ENCODE results near the gene ZFYVE27.
"Not testable (repeated sequence)": the region's sequence is repeated elsewhere in the genome, so short reads cannot be mapped to it uniquely, and the experiment has no call there.

Gene ZFYVE27, protein sequence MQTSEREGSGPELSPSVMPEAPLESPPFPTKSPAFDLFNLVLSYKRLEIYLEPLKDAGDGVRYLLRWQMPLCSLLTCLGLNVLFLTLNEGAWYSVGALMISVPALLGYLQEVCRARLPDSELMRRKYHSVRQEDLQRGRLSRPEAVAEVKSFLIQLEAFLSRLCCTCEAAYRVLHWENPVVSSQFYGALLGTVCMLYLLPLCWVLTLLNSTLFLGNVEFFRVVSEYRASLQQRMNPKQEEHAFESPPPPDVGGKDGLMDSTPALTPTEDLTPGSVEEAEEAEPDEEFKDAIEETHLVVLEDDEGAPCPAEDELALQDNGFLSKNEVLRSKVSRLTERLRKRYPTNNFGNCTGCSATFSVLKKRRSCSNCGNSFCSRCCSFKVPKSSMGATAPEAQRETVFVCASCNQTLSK

DNA sequence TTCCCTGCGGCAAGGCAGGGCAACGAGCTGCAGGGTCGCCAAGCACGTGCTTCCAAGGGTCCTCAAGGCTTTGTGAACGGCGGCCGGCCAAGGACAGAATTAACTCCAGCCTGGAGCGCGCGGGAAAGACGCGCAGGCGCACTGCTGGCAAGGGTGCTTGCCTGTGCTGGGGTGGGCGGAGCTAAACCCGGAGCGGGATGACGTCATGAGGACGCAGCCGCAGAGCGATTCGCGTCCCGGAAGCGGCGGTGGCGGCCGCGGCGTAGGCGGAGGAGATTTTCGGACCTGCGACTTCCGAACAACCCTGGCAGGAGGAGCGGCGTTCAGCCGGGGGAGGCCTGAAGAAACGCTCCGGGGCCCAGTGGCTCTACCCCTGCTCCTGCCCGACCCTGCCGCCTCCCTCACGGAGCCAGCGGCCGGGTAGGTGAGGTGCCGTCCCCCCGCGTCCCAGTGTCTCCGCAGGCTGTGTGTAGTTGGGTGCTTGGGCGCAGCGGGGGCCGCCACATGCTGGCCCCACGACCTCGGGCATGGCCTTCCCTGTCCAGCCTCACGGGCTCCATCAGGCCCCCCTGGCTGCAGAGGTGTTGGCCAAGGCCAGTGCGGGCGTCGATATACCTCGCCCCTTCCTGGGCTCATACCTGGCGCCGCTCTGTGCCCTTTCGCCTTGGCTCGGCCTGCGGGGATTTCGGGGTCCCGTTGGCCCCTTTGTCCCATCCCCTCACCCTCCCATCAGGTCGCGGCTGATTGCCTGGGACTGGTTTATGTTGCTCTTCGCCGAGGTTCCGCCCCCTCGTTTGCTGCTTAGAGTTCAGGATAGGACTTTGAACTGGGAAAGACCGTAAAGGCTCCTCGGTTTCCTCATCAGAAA, at the start of gene ZFYVE27:
Gene ZFYVE27 (plus strand): TSS at position 227 of the 868 bp plus-strand sequence. CDS start 1,350 bp downstream, outside the sequence.
- no peak for DNase-seq

DNA sequence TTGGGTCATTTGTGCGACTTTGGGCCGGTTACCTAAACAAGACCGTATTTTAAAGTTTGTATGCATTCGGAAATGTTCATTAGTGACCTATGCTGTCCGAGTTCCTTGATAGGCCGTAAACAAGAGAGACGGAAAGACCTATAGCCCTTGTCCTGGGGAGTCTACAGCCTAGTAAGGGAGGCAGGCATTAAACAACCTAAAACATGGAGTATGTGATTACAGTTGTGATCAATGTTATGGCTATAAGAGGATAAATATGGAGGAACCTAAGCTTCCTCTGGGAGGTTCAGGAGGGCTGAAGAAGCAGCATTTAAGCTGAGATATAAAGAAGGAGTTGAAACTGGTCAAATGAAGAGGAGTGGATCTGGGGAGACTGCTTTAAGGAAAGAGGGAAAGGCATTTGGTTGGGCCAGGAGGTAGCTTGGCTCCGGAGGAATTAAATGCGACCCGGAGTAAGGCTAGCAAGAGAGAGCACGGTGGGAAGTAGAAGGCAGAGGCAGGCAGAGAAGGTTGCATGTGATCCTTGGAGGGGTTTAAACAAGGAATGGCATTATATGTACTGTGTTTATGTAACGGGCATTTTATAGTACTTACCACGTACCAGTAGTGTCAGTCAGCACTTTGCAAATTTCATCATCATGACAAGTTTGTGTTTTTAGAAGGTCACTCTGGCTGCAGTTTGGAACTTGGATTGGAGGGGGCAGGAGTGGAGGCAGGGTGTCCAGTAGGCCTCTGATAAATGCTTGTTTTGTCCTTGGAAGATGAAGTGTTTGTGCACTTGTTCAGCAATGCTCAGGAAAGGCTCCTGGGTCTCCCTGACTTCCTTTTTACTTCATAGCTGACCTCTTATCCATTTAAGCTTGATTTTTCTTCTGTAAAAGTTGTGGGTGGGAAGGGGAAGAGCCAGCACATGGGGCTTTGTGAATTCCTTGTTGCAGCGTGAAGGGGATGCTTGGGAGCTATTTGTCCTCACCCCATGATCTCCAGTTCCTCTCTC, 48.8 kb upstream of the ZFYVE27 start:
- no peak for DNase-seq

DNA sequence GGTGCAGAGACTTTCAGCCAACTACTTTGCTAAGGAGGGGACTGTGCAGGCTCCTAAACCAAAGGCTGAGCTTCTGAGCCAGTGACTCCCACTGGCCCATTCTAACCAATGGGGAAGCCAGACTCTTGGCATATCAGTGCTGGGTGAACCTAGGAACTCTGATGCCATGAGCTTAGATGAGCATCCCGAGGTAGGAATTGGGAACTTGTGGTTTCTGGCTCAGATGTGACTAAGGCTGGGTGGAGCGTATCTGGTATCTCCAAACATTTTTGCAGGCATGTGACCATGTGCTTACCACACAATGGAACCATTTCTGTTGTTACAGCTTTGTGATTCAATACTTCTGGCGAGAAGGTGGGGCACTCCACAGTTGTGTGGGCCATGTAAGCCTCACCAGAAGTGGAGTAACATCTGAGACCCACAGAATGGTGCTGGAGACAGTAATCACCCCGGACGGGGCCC, 47.3 kb upstream of the ZFYVE27 start:
- peak; percentile 51 for DNase-seq

DNA sequence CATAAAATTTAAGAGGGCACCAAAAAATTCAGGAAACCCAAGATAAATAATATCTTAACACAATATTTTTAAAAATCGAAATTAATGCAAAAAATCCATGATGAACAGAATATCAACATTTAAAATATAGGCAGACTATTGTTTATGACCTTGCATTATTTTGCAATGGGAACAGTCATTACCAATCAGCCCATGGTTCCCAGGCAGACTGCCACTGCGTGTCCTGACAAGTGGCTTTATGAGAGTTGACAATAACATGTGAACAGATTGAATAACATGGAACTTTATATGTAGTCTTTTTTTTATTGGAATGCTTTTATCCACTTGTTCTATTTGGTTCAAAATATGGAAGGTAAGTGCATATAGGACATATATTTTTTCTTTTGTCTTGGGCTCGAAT, 46.8 kb upstream of the ZFYVE27 start:
- no peak for DNase-seq

DNA sequence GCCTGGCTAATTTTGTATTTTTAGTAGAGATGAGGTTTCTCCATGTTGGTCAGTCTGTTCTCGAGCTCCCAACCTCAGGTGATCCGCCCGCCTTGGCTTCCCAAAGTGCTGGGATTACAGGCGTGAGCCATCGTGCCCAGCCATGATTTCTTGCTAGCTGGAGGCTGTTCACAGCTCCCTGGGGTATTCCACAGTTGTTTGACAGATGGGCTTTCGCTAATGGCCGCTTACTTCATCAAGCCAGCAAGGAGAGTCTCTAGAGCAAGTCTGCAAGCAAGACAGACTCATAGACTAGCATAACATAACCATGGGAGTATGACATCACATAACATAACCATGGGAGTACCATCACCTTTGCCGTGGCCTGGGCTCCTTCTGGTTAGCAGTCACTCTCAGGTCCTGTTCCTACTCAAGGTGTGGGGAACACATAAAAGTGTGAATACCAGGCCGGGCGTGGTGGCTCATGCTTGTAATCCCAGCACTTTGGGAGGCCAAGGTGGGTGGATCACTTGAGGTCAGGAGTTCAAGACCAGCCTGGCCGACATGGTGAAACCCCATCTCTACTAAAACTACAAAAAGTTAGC, 38.8 kb upstream of the ZFYVE27 start:
- not testable (repeated sequence) for DNase-seq

DNA sequence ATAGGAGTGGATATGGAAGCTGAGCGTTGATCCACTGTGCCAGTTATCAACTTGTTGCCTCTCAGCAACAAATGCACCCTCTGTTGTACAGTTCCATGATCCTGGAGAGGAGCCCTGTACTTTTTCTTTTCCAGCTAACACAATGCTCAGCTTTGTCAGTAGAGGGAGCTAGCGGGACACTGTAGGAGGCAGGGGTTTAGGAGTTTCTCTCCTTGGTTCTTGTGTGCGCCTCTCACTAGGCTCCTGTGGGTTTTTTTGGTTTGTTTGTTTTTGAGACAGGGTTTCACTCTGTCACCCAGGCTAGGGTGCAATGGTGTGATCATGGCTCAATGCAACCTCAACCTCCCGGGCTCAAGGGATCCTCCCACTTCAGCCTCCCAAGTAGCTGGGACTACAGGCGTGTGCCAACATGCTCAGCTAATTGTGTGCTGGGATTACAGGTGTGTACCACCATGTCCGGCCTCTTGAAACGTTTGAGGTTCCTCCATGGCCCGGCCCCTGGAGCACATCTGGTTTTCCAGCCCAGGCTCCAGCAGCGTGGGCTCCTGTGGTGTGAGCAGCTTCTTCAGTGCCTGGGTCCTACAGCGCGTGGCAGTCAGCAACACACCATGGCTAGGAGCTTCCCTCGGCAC, 35.4 kb upstream of the ZFYVE27 start:
- DNase-seq = no peak

DNA sequence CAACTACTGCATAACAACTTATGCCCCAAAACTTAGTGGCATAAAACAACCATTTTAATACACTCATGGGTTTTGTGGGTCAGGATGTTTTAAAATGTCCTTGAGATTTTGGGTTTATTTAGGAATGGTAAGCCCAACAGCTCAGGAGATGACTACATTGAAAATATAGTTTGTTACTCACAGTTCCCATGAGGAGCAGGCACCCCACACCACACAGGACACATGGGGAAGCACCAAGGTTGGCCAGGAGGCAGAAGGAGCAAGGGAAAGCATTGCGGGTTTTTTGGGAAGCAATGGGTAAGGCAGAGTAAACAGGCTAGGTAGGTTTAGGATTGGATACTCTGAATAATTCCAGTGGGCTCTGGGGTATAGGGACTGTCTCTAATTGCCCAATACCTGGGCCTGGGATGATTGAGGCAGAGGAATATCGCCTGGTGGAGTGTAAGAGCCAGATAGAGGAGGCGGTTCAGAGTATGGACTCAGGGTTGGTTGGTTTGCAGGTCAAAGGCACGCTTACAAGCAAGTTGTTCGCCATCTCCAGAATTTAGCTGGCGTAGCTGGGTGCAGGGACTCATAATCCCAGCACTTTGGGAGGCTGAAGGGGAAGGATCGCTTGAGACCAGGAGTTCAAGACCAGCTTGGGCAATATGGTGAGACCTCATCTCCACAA, 33.4 kb upstream of the ZFYVE27 start:
- DNase-seq = no peak

DNA sequence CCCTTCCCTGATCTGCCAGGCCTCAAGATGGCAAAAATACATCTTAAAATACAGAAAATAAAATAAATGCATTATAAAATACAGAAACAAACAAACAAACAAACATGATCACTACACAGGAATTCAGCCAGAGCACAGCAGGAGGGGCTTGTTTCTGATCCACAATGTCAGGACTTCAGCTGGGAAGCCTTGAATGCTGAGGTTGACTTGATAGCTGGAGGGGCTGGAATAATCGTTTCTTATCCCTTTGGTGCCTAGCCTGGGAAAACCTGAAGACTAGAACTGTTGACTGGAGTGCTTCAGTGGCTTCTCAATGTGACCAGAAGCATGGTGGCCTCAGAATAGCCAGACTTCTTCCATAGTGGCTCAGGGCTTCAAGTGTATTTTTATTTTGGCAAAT, 32.6 kb upstream of the ZFYVE27 start:
- no peak for DNase-seq

DNA sequence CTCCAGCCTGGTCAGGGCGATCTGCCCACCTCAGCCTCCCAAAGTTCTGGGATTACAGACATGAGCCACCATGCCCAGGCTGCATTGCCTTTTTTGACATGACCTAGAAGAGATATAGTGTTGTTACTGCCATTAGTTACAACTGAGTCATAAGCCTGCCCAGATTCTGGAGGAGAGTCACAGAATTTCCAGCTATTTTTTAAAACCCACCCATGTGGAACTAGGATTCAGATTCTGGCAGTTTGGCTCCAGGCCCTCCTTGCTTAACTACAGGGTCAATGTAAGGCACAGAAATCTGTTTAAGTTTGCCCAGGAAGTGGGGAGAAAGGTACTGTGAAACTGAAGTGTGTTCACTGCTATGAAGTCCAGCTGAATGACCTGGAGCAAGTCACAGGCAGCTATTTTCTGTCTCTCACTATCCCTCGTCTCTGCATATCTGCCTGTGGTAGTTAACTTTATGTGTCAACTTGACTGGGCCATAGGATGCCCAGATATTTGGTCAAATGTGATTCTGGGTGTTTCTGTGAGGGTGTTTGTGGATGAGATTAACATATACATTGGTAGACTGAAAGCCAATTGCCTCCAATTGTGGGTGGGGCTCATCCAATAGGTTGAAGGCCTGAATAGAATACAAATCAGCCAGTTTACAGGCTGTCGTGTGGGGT, 31.8 kb upstream of the ZFYVE27 start:
- no peak for DNase-seq

DNA sequence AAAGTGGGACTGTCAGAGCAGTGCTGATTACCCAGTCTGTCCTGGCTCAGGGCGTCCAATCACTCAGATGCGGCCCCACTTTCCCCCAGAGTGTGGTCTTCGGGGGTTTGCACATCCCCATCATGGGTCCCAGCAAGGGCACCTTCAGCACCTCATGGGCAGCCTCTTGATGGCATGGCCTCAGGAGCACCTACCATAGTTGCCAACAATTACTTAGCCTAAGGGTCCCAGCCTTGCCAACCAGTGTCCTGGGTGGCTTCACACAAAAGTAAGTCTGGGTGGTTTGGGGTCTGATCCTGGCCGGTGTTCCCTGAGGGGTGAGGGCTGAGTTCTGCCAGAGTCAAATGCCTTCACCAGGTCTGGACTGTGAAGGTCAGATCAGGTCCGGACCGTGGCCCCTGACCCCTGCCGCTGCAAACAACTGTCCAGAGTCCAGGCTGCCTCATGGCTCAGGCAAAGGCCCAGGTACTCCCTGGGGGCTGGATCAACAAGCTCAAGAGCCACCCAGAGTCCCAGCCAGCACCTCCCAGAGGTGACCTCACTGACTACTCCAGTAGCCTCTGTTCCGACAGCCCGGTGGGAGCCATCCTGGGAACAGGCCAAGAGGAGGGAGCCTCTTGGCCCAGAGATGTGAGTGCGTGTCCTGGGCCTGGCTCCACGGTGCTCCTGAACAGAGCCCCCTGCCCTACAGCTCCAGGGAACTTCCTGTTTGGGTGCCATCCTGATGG, 29.6 kb upstream of the ZFYVE27 start:
- DNase-seq = no peak

DNA sequence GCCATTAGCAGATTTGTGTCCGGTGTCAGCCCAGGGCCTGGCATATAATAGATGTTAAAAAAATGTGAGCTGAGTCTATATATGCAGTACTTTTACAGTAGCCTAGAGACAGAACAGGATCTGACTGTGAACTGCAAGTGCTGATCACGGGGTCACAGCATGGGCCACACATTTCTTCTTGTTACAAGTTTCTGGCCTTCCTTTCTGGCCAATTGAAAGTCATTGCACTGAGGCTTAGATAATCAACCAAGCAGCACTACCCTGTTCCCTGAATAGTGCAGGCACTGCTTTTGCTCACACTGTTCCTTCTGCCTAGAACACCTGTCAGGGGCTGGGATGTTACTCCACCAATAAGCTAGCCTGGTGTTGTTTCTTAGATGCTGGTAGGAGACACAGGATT, 28.8 kb upstream of the ZFYVE27 start:
- DNase-seq = no peak

DNA sequence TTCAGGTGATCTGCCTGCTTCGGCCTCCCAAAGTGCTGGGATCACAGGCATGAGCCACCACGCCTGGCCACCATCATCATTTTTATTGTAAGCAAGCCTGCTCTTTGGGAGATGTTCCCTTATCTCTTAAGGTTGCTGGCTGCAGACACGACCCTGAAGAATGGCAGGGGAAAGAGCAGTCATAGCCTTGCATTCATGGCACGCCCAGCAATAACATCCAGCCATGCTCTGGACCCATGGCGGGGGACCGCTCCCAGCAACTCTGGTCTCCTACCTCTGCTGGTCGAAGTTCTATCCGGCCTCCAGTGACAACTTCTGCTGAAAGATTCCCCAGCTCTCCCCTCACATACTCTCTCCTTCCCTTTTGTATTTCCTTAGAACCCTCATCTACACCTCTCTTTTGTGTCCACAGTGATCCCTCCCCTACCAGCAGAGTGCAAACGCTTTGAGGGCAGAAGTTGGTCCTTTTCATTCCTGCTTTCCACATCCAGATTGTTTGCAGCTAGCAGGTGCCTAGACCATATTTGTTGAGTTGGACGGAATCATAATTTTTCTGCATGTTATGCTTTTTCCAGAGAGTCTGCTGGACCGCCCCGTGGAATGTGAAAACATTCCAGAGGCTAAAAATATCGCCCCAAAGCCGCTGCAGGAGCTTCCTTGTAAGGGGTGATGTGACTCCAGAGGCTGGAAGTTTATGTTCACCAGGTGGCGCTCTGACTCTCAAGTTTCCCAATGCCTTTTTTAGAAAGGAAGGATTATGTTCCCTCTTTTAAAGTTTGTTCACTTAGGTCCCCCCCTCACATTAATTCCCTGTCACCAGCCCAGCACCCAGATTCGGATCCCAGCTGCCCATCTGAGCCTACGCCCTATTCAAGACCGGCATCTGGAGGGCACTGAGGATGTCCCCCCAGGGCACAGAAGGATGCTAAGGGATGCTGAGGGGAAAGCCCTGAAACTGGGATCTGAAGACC, 27.7 kb upstream of the ZFYVE27 start:
- DNase-seq = no peak

DNA sequence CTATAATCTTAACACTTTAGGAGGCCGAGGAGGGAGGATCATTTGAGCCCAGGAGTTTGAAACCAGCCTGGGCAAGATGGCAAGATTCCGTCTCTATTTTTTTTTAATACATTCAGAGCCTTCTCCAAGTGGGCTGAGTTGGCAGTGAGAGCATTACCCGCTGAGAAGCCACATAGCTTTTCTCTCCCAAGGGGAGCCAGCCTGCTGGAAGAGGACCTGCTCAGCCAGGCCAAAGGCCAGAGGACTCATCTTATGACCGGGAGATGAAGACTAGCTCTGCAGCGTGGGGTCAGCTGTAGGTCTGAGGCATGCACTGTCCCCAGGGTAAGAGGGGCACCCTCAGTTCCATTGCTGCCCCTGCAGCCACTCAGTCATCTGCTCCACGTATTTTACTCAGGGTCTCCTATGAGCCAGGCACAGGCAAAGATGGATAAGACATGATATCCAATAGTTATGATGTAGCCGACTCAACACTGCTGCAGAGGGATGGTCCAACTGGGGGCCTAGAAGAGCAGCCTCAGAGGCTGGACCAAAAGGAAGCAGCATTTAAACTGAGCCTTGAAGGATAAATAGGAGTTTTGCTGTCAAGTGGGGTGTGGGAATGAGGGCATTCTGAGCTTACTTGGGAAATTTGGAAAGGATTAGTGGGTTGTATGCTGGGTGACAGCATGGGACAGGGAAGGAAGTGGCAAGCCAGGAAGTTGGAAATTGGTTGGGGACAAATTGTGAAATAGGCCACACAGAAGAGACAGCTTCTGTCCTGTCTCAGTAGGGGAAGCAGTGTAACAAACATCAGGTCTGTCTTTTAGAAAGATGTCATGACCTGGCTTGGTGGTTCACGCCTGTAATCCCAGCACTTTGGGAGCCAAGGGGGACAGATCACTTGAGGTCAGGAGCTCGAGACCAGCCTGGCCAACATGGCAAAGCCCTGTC, 25.0 kb upstream of the ZFYVE27 start:
- no peak for DNase-seq

DNA sequence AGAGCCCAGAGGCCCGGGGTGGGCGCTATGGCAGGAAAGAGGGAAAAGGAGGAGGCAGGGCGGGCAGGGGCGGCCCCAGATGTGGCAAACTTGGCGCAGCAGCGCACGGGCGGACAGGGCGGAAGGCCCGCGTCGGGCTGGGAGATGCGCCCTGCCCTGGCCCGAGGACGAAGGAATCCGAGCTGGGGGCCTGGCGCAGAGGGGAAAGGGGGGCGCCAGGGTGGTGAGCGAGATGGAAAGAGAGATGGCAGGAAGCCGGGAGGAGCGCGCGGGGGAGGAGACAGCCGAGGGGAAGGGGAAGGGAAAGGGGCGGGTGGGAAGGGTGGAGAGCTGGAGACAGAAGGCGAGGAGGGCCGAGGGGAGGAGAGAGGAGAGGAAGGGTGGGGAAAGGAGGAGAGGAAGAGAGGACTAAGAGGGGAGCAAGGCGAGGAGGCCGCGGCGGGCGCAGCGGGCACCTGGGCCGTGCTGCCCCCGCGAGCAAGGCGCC, 23.5 kb upstream of the ZFYVE27 start, which contains the start of gene MARVELD1:
Gene MARVELD1 (plus strand): TSS at position 392 of the 487 bp plus-strand sequence. CDS start 147 bp downstream, outside the sequence.
- no peak for DNase-seq

DNA sequence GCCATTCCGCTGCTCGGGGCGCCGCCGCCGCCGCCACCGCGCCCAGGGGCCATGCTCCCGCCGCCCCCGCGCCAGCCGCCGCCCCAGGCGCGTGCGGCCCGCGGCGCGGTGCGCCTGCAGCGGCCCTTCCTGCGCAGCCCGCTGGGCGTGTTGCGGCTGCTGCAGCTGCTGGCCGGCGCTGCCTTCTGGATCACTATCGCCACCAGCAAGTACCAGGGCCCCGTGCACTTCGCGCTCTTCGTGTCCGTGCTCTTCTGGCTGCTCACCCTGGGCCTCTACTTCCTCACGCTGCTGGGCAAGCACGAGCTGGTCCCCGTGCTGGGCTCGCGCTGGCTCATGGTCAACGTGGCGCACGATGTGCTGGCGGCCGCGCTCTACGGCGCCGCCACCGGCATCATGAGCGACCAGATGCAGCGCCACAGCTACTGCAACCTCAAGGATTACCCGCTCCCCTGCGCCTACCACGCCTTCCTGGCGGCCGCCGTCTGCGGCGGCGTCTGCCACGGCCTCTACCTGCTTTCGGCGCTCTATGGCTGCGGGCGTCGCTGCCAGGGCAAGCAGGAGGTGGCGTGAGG, 23.0 kb upstream of the ZFYVE27 start:
- DNase-seq = no peak

DNA sequence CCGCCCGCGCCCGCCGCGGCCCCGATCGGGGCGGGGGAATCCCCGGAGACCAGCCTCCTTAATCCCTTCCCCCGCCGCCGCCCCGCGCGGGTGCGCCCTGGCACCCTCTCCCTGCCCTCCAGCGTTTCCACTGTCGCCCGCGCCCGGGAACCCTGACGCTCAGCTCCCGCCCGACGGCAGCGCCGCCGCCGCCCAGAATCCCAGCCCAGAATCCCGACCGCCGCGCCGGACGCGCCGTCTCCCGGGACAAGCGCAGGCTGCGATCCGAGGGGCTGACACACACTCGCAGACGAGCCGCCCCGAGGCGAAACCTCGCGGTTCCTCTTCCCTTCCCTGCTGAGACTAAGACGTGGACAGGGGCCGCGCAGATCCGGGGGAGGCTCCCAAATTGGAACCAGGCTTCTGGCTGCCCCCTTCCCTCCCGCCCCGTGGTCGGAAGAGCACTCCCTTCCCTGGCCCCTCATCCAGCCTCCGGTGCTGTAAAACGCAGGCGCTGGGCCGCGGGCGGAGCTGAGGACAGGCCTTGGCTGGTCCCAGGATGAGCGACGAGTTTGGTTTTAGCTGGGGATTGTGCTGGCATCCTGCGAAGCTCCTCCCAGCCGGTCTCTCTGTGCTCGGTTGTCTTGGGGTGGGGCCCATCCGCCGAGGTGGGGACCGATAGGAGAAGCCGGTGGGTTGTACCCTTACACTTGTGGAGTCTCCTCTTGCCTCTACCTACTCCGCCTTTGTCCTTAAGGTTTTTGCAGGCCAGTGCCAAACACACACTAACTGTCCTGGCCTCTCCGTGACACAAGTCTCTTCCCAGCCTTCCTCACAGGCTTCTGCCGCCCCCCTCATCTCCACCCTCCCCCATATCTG, 22.3 kb upstream of the ZFYVE27 start:
- peak; percentile 54 for DNase-seq
